NCI-H524 (cell line): ENCODE data around the gene MISP.
A peak's percentile ranks its signal among the peaks of the same experiment; 100 is the strongest.
"Not testable (repeated sequence)": the region's sequence is repeated elsewhere in the genome, so short reads cannot be mapped to it uniquely, and the experiment has no call there.

Source experiments
- DNase-seq, 2 experiments: peaks; one replicate each; lab custom pipeline; 2025; lab: John Stamatoyannopoulos, UW

MISP gene

GRCh38 chr19:723714-724113, 27.2 kb upstream of the MISP start:
- no peak for DNase-seq

- DNase-seq = no peak
Observed at GRCh38 chr19:725461-726089, 25.3 kb upstream of the MISP start.

DNA sequence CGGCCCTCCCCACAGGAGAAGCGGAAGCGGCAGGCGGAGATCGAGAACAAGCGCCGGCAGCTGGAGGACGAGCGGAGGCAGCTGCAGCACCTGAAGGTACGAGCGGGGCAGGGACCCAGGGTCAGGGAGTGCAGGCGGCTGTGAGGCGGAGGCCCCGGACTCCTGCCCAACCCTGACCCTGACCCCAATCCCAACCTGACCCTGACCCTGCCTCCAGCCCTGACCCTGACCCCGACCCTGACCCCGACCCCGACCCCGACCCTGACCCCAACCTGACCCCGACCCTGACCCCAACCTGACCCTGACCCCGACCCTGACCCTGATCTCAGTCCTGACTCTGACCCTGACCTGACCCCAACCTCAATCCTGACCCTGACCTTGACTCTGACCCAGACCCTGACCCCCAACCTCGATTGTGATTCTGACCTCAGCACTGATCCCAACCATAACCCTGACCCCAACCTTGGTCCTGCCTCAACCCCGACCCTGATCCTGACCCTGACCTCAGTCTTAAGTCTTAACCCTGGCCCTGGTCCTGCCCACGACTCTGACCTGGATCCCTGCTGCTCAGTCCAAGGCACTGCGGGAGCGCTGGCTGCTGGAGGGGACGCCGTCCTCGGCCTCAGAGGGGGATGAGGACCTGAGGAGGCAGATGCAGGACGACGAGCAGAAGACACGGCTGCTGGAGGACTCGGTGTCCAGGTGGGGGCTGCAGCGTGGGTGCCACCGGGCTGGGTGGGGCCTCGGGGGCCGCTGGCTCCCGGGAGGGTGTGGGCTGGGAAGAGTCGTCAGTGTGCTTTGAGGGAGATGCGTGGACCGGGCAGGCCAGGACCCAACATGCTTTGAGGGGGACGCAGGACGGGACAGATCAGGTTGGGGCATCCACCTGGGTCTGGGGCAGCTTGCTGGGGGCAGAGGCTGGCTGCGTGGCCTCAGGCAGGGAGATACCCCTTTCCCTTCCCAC, 23.6 kb upstream of the MISP start:
- no peak for DNase-seq

DNA sequence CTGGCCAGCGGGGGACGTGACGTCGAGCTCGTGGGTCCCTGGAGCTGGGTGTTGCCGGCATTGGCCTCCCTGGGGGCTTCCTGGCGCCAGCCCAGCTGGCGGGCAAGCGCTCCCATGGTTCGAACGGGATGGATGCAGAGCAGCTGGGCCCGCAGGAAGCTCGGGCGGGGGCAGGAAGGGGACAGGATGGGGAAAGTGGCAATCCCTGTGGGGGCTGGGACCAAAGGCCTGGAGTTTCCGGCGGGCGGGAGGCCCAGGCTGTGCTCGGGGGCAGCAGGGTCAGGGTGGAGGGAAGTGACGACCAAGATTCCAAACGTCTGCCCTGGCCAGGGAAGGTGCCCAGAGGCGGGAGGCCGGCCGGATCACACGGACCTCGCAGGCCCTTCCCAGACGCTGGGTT, 22.9 kb upstream of the MISP start:
- DNase-seq = peak in 1 of 2 experiments; percentile 29

GRCh38 chr19:729564-729963, 21.3 kb upstream of the MISP start:
- not testable (repeated sequence) for DNase-seq

DNA sequence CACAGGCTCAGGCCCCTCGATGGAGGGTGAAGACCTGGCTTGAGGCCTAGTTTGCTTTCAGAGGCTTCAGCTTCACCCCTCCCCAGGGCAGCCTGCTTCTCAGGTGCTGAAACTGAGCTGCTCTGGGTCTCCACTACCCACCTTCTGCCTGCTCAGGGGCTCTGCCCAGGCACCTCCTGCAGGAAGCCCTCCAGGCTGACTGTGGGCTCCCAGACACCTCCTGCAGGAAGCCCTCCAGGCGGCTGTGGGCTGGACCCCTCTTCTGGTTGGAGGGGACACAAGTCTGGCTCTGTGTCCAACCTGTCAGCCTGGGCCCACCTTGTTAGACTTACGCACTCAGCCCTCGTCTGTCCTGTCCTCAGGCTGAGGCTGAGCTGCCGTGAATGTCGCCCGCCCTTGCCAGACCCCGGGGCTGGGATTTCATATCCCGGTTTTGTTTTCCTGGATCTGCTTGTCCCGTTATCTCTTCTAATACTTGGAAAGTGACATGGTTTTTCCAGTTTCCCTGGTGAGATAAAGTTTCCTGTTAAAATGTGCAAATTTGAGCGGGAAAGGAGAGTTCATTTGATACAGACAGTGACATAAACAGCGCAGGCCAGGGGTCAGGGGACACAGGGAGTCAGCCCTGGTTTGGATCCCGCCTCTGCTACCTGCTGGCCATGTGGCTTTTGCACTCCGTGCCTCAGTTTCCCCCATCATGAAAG, 20.8 kb upstream of the MISP start:
- no peak for DNase-seq

DNA sequence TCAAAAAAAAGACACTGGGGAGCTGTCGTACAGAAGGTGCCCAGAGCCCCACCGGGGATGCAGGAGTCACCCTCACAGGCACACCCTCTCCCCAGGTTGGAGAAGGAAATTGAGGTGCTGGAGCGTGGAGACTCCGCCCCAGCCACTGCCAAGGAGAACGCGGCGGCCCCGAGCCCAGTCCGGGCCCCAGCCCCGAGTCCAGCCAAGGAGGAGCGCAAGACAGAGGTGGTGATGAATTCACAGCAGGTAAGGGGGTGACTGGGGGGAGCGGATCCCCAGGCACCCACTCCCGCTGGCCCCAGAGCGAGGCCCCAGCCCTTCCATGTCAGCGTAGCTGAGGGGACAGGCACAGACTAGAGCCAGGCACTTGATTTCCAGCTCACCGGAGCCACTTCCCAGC, 19.9 kb upstream of the MISP start:
- no peak for DNase-seq

DNA sequence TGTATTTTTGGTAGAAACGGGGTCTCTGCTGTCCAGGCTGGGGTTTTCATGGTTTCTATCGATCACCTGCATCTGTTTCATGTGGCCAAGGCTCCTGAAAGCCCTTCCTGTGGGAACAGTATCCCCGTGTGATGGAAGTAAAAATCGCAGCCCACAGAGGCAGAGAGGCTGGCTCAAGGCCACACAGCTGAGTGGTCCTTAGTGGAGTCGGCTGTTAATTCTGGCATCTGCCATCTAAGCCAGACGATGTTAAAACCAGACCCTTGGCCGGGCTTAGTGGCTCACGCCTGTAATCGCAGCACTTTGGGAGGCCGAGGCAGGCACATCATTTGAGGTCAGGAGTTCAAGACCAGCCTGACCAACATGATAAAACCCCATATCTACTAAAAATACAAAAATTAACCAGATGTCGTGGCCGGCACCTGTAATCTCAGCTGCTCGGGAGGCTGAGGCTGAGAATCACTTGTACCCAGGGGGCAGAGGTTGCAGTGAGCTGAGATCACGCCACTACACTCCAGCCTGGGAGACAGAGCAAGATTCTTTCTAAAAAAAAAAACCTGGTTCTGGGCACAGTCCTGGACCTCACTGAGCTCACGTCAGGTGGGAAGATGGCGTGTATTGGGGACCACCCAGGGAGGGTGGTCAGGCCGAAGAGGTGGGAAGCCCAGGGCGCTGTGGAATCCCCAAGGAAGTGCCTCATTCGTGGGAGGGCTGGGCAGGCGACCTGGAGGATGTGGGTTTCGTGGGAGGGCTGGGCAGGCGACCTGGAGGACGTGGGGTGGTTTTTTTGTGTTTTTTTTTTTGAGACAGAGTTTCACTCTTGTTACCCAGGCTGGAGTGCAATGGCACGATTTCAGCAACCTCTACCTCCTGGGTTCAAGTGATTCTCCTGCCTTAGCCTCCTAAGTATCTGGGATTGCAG, 18.5 kb upstream of the MISP start:
- peak in 1 of 2 experiments; percentile 50 for DNase-seq

GRCh38 chr19:734716-735115, 16.2 kb upstream of the MISP start:
- no peak for DNase-seq

- DNase-seq = no peak
Observed at GRCh38 chr19:736125-736524, 14.8 kb upstream of the MISP start.

GRCh38 chr19:737591-738093, 13.3 kb upstream of the MISP start:
- peak in 1 of 2 experiments; percentile 46 for DNase-seq

- DNase-seq = no peak
Observed at GRCh38 chr19:738509-739128, 12.3 kb upstream of the MISP start.

- no peak for DNase-seq
Observed at GRCh38 chr19:739998-740715, 10.8 kb upstream of the MISP start.

DNA sequence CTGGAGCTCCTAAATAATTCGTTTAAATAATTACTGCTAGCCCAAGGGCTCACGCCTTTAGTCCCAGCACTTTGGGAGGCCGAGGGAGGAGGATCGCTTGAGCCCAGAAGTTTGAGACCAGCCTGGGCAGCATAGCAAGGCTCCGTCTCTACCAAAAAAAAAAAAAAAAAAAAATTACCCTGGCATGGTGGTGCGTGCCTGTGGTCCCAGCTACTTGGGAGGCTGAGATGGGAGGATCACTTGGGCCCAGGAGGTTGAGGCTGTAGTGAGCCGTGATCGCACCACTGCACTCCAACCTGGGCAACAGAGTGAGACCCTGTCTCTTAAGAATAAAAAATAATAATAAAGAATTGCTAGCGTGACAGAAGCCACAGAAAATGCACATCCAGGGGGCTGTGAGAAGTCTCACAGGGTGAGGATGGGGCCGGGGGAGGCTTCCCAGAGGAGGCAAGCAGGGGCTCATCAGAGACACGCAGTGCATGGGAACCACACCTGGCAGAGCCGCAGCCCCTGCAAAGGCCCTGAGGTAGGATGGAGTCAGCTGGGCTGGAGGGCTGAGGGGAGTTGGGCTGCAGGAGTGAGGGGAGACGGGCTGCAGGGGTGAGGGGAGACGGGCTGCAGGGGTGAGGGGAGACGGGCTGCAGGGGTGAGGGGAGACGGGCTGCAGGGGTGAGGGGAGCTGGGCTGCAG, 10.0 kb upstream of the MISP start:
- DNase-seq = not testable (repeated sequence)

- DNase-seq = peak; percentile 67 to 68
Observed at GRCh38 chr19:741506-742131, 9.3 kb upstream of the MISP start.

GRCh38 chr19:742540-743075, 8.3 kb upstream of the MISP start:
- no peak for DNase-seq

DNA sequence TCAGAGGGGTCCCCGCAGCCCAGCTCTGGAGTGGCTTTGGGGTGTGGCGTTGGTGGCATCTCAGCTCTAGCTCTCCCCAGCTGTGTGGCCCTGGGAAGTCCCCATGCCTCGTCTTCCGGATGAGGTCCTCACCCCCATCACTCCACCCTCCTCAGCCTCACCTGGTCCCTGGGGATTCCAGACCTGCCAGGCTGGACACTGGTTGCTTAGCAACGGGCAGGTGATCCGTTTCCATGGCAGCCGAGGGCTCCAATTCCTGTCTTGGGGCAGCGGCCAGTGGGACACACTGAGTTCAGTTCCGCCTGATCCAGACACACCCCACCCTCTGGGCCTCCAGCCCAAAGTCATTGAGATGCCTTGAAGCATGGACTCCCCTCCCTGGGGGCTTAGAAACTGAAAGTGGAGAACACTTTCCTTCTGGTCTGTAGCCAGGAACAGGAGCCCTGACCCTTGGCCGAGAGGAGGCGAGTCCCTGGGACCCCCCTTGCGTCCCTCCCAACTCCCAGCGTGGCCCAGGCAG, 7.7 kb upstream of the MISP start:
- DNase-seq = no peak

- not testable (repeated sequence) for DNase-seq
Observed at GRCh38 chr19:745138-745537, 5.8 kb upstream of the MISP start.
